SJSA1 (cell line): ENCODE results near the gene C3orf18. TPM values are rescaled to one million over a fixed set of nuclear protein-coding genes. Genes with fewer than 3 reads are reported as not detected.

ENCODE experiments used
- DNase-seq, 2 experiments: peaks; one replicate each; pipeline ENCODE4 v3.0.0-alpha.2; 2015 to 2020; ENCODE audit warnings: low spot score in 2 of 2, low read depth in 1 of 2
- H3K27ac ChIP-seq: fragments of 250-450 bp; sonication (Bioruptor Pico); 2 replicates; pipeline ENCODE4 v1.5.1; 2020; ENCODE audit warnings: mild to moderate bottlenecking, moderate library complexity
- H3K27me3 ChIP-seq: fragments of 250-450 bp; sonication (Bioruptor Pico); replicated peaks from 2 replicates; pipeline ENCODE4 v1.5.1; 2020; ENCODE audit warnings: mild to moderate bottlenecking, moderate library complexity
- H3K36me3 ChIP-seq: fragments of 250-450 bp; sonication (Bioruptor Pico); 2 replicates; pipeline ENCODE4 v1.5.1; 2020; ENCODE audit warnings: mild to moderate bottlenecking
- H3K4me1 ChIP-seq: fragments of 250-450 bp; sonication (Bioruptor Pico); replicated peaks from 2 replicates; pipeline ENCODE4 v1.6.1; 2021; ENCODE audit warnings: mild to moderate bottlenecking
- H3K4me3 ChIP-seq: fragments of 250-450 bp; sonication (Bioruptor Pico); 2 replicates; pipeline ENCODE4 v1.5.1; 2020; ENCODE audit warnings: mild to moderate bottlenecking
- H3K9me3 ChIP-seq: fragments of 250-450 bp; sonication (Bioruptor Pico); replicated peaks from 2 replicates; pipeline ENCODE4 v1.5.1; 2020; ENCODE audit warnings: mild to moderate bottlenecking
- total RNA-seq: library from RNA; depleted of rRNA; stranded (reverse); fragments of >200 nt; shearing (Covaris generic); gene quantifications from 2 replicates; pipeline ENCODE4 v1.2.3, GENCODE V29; 2014

Gene C3orf18
- total RNA-seq, 1 experiment from 2014 or later = 9.1 TPM

DNA sequence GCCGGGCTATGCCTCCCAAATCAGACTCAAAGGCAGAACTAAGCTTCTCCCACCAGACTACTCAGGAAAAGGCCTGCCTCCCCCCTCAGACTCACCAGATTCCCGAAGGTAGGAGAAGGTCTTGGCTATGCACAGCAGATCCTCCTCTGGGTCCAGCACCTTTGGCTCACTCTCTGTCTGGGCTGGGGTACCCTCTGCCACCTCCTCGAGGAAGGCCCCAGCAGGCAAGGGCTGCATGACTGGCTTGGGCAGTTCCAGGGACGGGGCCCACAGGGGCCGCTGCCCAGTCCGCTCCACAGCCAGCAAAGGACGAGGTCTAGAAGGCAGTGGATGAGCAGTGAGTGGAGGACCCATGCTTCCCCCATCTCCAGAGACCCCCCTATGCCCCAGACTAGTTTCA lies 40.7 kb upstream of the C3orf18 start:
- no peaks in the 10 kb centered on the region for H3K36me3 ChIP-seq
- H3K4me1 ChIP-seq = peaks cover 10% of the 10 kb centered on the region

DNA sequence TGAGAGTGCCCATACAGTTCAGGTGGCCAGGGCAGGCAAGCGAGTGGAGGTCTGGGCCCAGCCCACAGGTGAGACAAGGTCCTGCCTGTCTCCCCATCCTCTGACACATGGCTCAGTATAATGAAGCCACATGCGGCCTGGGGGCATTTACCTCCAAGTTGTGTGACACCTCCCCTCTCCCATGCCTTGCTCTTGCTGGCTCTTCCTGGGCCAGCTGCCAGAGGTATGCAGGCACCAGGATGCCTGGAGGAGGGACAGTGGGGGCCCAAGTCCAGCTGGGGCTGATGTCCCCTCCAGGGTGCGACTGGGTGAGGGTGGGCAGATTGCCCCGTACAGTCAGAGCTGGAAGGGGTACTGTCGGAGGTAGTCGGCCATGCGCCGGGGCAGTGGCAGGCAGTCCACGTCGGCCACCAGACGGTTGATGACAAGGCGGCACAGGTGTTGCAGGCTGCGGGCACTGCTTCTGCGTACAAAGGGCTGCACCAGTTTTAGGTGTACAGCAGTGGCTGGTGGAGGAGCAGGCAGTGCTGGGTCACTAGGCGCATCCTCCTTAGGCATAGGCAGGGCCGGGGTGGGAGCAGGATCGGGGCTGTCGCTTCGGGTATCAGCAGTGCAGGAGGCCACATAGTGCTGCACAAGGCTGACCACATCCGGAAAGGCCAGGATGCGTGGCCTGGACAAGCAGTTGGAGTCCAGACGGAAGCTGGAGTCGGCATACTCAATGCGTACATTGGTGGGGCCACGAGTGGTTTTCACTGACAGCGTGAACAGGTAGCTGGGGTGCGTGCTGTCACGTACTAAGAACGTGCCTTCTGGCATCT lies 39.9 kb upstream of the C3orf18 start:
- no peak for DNase-seq
- H3K9me3 ChIP-seq = no peaks in the 10 kb centered on the region
- no peak overlapping the region for H3K4me3 ChIP-seq
- no peaks in the 10 kb centered on the region for H3K36me3 ChIP-seq
- H3K27me3 ChIP-seq = no peaks in the 10 kb centered on the region
- H3K4me1 ChIP-seq = peaks cover 10% of the 10 kb centered on the region
- no peak overlapping the region for H3K27ac ChIP-seq

More for the DNA sequence above, 40.7 kb upstream of the C3orf18 start:
- Histone ChIP-seq H3K27ac (no peak overlapping the region), H3K4me3 (no peak overlapping the region), H3K27me3 (no peaks in the 10 kb centered on the region), H3K9me3 (no peaks in the 10 kb centered on the region)
- DNase-seq = no peak

DNA sequence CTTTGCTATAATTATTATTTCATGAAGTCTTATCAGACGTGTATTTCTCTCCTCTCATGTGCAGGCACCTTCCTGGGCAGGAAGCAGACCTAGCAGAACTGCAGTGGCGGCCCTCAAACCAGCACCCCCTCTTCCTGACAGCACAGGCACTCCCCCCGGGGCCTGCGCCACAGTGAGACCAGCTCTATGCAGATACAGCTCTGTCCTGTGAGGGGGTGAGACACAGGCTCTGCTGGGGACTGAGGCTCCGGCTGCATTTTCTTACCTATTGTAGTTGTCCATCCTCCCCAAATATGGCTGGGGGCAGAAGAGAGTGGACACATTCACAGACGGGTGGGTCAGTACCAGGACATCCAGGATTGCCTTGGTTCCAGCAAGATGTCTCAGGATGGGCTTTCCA lies 39.0 kb upstream of the C3orf18 start:
- no peak overlapping the region for H3K27ac ChIP-seq
- no peak for DNase-seq

DNA sequence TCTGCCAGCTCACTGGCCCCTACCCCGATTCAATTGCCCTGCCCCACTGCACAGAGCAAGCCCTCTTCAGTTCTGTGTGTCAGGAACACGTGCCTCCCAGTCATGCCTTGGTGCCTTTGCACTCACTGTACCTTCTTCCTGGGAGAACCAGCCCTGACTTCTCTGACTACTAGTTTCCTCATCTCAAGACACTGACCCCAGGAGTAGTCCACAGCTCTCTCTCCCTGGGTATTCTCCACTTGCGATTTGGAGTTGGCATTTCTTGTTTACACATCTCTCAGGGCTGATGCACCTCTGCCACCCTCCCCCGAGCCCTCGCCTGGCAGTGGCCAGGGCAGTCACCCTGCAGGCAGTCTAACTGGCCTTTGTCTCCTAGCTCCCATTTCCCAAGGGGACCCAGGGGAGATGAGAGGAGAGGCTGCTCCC lies 38.4 kb upstream of the C3orf18 start:
- Histone ChIP-seq H3K9me3 (no peaks in the 10 kb centered on the region), H3K4me3 (no peak overlapping the region), H3K27ac (no peak overlapping the region), H3K4me1 (peaks cover 20% of the 10 kb centered on the region), H3K27me3 (no peaks in the 10 kb centered on the region), H3K36me3 (no peaks in the 10 kb centered on the region)
- no peak for DNase-seq

More for the DNA sequence above, 39.0 kb upstream of the C3orf18 start:
- Histone ChIP-seq H3K4me3 (no peak overlapping the region), H3K36me3 (no peaks in the 10 kb centered on the region), H3K9me3 (no peaks in the 10 kb centered on the region), H3K4me1 (peaks cover 19% of the 10 kb centered on the region), H3K27me3 (no peaks in the 10 kb centered on the region)

DNA sequence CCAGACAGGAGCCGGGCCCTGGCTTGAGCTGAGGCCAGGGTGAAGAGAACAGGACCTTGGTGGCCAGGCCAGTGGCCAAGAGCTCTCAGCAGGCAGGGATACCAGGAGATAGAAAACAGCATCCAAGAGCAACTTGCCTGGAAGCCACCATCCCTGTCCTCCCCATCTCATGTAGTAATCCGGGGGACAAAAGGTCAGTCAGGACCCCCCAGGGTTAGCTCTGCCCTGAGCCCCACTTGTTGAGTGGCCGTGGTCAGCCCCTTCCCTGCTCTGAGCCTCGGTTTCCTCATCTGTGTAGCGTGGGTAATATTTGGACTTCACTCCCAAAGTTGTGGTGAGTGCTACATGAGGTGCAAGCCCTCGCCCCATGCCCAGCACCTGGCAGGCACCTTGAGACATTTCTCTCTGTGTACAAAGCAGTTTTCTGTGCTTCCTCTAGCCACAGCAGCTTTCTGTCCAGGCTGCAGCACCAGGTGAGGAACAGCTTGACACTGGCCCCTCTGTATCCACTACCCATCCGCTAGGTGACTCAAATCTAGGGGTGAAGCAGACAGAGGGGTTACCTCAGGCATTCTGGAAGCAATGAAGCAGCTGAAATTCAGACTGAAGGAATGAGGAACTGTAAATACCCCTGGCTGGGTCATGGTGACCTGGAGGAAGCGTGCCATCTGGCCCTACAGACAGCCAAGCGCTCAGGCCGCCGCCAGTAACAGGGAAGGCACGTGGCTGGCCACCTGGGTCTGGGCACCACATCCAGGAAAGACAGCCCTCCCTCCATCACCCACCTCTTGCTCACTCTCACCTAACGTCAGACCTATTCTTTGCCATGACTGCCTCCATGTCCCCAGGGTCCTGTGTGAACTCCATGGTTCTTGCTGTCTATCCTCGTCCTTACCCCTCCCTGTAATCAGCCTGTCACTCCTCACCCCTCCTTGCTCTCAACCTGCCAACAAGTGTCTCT lies 37.4 kb upstream of the C3orf18 start:
- H3K27me3 ChIP-seq = no peaks in the 10 kb centered on the region
- H3K4me3 ChIP-seq = no peak overlapping the region
- H3K4me1 ChIP-seq = peaks cover 19% of the 10 kb centered on the region
- H3K36me3 ChIP-seq = no peaks in the 10 kb centered on the region
- DNase-seq = no peak
- no peaks in the 10 kb centered on the region for H3K9me3 ChIP-seq
- H3K27ac ChIP-seq = no peak overlapping the region

DNA sequence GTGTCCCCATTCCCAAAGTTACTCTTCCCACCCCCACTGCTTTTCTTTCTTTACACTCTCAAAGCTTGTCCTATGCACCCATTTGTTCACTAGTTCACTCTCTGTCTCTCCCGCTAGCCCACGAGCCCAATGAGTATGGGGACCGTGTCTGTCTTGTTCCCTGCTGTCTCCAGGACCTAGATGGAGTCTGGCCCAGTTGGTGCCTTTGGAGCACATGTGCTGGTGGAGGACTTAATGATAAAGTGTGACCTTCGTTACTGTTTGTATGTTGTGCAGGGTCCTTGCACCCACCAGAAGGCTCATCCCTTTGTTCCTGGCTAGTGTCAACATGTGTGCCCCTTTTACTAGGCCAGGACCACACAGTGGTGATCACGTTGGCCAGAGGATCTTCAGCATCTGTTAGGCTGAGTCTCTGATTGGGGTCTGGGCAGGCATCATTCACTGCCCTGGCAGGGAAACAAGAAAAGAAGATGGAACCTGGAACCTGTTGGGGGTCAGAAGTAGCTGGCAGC lies 36.6 kb upstream of the C3orf18 start:
- Histone ChIP-seq H3K4me1 (peaks cover 19% of the 10 kb centered on the region), H3K27ac (no peak overlapping the region), H3K27me3 (no peaks in the 10 kb centered on the region), H3K4me3 (no peak overlapping the region), H3K36me3 (no peaks in the 10 kb centered on the region), H3K9me3 (no peaks in the 10 kb centered on the region)
- DNase-seq = no peak

DNA sequence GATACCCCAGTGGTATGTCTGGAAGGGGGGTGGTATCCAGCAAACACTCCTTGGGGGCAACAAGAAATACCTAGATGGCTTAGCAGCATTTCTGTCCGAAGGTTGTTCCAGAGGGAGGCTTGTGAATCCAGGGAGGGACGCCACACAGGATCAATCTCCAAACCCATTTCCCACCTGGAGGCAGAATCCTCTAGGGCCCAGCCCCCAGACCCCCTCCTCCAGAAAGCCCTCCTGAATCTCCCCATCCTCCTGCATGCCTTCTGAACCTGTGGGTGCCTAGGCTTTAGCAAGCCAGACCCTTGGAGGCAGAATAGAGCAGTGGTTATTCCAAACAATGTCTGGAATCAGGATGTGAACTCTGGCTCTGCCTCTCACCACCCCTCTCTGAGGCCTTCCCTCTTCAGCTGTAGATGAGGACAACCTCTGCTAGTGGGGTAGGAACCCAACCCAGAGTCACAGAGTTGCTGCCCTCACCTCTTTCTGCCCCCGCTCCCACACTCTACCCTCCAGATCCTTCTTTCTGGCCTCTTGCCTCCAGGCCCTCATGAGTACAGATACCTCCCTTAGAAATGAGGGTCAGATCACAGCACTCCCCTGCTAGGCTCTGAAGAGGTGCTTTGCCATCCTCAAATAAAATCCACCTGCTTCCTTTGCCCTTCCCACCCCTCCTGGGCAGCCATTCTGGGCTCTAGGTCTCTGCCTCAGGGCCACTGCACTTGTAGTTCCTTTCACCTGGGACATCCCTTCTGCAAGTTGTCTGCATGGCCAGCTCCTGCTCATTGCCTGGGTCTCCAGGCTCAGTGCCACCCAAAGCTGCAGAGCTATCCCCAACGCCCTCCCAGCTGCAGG lies 35.9 kb upstream of the C3orf18 start:
- Histone ChIP-seq H3K9me3 (no peaks in the 10 kb centered on the region), H3K36me3 (no peaks in the 10 kb centered on the region), H3K4me3 (no peak overlapping the region), H3K27ac (no peak overlapping the region), H3K4me1 (peaks cover 19% of the 10 kb centered on the region), H3K27me3 (no peaks in the 10 kb centered on the region)
- no peak for DNase-seq

DNA sequence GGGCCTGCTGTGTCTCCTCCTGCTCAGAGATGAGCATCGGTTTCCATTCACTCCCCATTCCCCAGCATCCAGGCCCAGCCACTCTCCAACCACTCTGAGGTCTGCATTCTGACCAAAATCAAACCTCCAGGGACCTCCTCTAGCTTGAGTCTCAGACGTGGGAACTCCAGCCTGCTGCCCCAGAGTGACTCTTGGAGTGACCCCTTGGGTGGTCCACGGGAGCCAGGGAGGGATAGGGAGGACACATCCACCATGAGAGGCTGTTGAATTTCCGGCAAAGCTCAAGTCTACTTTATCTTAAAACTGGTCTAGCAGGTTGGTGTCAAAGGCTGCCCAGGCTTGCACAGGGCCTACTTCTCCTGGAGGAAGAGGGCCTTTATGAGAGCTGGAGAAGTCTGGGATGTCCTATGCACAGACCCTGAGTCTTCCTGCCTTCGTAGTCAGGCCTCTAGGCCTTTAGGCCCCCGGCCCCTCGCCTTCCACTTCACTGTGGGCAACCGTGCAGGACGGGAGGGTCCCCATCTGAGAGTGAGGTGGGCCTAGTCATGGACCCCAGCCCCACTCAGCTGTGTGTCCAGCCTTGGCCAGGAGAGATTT lies 35.1 kb upstream of the C3orf18 start:
- H3K4me3 ChIP-seq = no peak overlapping the region
- H3K4me1 ChIP-seq = peaks cover 19% of the 10 kb centered on the region
- DNase-seq = no peak
- no peaks in the 10 kb centered on the region for H3K27me3 ChIP-seq
- H3K36me3 ChIP-seq = no peaks in the 10 kb centered on the region
- no peak overlapping the region for H3K27ac ChIP-seq
- H3K9me3 ChIP-seq = no peaks in the 10 kb centered on the region

DNA sequence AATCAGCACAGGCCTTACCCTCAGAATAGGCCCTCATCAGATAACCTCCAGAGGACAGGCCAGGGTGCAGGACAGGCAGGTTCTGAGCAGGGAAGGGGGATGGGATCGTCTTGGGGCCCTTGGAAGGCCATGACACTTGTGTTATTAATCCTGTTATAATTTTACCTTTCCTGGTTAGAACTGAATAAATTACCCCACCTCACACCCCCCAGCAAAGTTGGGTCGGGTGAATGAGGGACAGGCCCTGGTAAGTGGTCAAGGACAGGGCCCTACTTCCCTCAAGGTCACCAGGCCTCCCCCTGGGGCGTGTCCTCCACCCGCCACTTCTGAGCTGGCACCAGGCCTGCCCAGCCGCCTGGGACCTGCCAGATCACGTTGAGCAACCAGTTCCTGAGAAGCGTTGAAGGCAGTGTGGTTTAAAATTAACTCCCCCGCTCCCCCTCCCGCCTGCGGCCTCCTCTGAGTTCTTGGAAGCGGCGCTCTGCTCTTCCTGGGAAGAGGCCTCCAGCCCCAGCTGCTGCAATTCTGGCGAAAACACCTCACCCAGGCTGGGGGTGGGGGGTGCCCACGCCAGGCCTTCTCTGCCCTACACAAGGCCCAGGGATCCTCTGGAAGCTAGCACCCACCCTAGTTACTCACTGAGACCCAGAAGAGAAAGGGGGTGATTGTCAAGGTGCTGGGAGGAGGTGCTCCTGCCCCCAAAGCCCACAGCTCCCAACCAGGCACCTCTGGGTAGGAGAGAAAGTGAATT lies 33.5 kb upstream of the C3orf18 start:
- Histone ChIP-seq H3K36me3 (no peaks in the 10 kb centered on the region), H3K9me3 (no peaks in the 10 kb centered on the region), H3K4me3 (no peak overlapping the region), H3K27ac (peak overlapping the region; percentile 72), H3K27me3 (no peaks in the 10 kb centered on the region), H3K4me1 (peaks cover 19% of the 10 kb centered on the region)
- DNase-seq = peak; percentile 62 to 70

DNA sequence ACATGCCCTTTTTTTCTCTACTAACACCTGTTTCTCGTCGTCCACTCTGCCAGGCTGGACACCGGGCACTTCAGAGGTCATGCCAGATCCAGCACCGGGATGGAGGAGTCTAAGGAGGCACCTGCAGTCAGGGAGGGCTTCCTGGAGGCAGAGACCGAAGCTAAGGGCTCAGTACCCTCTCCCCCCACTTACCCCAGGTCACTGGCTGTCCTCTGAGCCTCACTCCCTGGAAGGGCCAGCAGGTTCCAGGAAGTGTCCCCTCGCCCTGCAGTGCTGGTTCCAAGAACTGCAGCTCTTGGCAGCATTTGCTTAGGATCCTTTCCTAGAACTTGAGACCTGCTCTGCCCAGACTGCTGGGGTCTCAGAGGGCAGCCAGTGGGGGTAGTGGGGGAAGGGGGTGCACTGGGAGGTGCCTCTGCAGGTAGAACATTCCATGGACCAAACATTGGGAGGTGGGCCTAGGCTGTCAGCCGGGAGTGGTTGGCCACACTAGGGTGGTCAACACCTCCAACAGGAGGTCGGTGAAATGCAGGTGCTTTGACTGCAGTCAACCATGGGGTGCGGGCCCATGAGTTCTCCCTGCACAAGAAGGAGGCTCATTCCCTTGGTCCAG lies 32.7 kb upstream of the C3orf18 start:
- H3K27ac ChIP-seq = no peak overlapping the region
- H3K9me3 ChIP-seq = no peaks in the 10 kb centered on the region
- no peak overlapping the region for H3K4me3 ChIP-seq
- H3K4me1 ChIP-seq = peaks cover 19% of the 10 kb centered on the region
- no peak for DNase-seq
- H3K27me3 ChIP-seq = no peaks in the 10 kb centered on the region
- no peaks in the 10 kb centered on the region for H3K36me3 ChIP-seq

DNA sequence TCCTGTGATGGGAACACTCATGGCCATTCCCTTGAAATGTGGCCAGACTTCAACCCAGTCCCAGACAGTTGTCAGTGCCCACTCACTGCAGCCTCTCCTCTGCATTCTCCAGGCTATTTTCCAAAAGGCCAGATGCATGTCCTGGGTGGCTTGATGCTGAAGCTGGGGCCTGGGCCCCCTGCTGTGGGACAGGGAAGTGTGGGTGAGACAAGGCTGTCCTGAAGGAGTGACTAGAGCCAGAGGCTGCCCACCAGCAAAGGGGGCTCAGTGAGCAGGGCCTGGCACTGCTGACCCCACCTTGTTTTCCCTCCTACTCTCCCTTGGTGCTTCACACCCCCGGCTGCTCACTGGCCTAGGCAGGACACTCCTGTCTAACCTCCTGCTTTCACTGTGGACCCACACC lies 32.2 kb upstream of the C3orf18 start:
- DNase-seq = no peak
- Histone ChIP-seq H3K27me3 (no peaks in the 10 kb centered on the region), H3K4me1 (peaks cover 19% of the 10 kb centered on the region), H3K9me3 (no peaks in the 10 kb centered on the region), H3K36me3 (no peaks in the 10 kb centered on the region), H3K4me3 (no peak overlapping the region), H3K27ac (no peak overlapping the region)

DNA sequence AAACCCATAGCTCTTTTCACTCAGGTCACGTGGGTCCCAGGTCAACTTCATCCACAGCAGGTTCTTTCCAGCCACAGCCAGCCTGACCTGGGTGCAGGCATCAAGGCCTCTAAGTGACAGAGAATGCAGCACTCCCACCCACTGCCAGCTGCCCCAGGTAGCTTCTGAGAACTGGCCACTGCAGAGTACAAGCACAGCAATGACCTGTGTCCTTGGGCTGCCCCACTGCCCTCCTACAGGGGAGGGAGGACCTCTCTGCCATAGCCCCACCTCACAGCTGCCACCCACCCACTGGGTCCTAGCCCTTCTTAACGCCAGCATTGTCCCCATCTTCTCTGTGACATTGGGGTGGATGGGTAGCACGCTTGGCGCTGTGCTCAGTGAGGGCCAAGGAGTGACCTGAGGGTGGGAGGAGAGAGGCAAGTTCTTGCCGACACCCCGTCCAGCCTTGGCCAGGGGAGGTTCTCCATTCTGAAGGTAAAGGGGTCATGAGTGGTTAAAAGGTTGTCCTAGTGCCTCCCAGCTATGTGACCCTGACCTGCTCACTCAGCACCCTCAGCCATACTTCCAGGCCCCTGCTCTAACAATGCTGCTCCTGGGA lies 31.7 kb upstream of the C3orf18 start:
- H3K4me3 ChIP-seq = no peak overlapping the region
- no peaks in the 10 kb centered on the region for H3K27me3 ChIP-seq
- no peaks in the 10 kb centered on the region for H3K36me3 ChIP-seq
- no peak overlapping the region for H3K27ac ChIP-seq
- no peak for DNase-seq
- H3K4me1 ChIP-seq = peaks cover 19% of the 10 kb centered on the region
- no peaks in the 10 kb centered on the region for H3K9me3 ChIP-seq
